ENCODE data around the gene KDM2B.

The KDM2B gene

DNA sequence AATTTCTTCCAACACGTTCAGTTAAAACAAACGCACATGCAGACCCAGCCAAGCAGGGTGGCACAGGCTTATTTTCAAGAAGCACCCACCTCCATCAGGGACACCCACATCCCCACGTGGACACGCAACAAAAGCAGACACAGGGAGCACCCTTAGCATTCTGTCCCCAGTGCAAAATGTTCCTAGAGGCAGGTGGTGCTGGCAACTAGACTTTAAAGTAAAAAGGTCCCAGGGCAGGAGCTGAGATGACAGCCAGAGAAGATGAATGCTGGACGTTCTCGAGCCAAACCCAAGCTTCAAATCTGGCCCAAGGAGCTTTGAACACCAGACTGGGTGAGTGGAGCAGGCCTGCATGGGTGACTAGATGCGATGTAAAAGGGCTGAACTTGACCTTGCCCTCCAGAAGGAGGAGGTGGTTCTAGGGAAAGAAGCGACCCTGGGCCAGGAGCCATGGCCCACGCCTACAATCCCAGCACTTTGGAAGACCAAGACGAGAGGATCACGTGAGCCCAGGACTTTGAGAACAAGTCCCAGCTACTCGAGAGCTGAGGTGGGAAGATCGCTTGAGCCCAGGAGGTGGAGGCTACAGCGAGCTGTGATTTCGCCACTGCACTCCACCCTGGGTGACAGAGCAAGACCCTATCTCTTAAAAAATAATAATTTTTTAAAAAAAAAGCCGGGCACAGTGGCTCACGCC, 47.3 kb downstream of the KDM2B start:
- no peak for TF ChIP-seq GATA2 (IDR thresholded peaks at IDR 0.05; ENCODE audit: low read depth, low read length)
- no peak for TF ChIP-seq GATA3 (IDR thresholded peaks at IDR 0.05; ENCODE audit: low read depth, low read length)

GRCh38 chr12:121532503-121533393, 48.1 kb downstream of the KDM2B start:
- TF ChIP-seq GATA3 (IDR thresholded peaks at IDR 0.05; ENCODE audit: low read depth, low read length): no peak
- no peak for TF ChIP-seq GATA2 (IDR thresholded peaks at IDR 0.05; ENCODE audit: low read depth, low read length)

GRCh38 chr12:121531356-121531750, 49.5 kb downstream of the KDM2B start:
- TF ChIP-seq GATA3 (IDR thresholded peaks at IDR 0.05; ENCODE audit: low read depth, low read length): no peak
- TF ChIP-seq GATA2 (IDR thresholded peaks at IDR 0.05; ENCODE audit: low read depth, low read length): no peak

DNA sequence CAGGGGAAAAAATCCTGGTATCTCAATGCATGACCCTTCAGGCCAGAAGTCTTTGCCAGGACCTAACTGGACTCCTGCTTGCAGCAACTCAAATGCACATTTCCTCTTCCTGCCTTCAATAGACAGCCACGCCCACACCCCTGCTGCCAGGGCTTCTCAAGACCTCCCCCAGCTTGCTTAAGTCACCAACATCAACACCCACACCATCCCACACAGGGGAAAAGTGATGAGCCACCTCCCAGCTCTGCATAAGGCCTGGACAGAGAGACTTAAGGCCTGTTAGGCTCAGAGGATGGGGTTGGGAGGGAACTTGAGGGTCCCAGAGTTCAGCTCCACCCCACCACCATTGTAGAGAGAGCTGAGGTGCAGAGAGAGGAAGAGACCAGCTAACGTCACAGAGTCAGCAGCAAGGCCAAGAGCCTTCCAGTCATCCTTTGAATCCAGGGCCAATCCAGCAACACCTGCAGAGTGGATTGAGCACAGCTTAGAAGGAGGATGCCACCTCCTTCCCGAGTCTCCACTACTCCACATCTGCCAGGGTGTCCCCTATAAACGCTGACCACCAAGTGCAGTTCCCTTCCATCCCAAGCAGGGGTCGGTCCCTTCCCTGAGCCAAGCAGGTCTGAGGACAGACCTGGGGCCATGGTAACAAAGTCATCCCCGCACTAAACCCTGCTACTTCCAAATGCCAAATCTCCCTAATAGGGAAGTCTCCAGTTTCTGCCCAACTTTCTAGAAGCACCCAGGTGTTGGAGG, 50.0 kb downstream of the KDM2B start:
- TF ChIP-seq GATA3 (IDR thresholded peaks at IDR 0.05; ENCODE audit: low read depth, low read length): no peak
- no peak for TF ChIP-seq GATA2 (IDR thresholded peaks at IDR 0.05; ENCODE audit: low read depth, low read length)

DNA sequence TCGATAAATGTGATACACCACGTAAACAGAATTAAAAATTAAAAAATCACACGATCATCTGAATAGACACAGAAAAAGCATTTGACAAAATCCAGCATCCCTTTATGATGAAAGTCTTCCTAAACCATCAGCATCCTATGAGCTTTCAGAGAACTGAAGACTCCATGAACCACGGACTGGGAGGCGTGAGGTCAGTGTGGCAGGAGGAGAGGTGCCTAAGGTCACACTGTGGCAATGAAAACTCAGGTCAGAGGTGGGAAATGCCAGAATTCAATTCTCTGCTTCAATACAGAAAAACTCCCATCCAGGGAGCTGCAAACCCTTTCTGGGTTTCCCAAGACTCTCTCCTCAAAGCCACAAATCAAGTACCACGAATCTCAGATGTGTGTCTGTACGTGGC, 51.6 kb downstream of the KDM2B start:
- no peak for TF ChIP-seq GATA2 (IDR thresholded peaks at IDR 0.05; ENCODE audit: low read depth, low read length)

- TF ChIP-seq GATA2 (IDR thresholded peaks at IDR 0.05; ENCODE audit: low read depth, low read length): no peak
- TF ChIP-seq GATA3 (IDR thresholded peaks at IDR 0.05; ENCODE audit: low read depth, low read length): no peak
Observed at GRCh38 chr12:121525411-121525810, 55.4 kb downstream of the KDM2B start.

DNA sequence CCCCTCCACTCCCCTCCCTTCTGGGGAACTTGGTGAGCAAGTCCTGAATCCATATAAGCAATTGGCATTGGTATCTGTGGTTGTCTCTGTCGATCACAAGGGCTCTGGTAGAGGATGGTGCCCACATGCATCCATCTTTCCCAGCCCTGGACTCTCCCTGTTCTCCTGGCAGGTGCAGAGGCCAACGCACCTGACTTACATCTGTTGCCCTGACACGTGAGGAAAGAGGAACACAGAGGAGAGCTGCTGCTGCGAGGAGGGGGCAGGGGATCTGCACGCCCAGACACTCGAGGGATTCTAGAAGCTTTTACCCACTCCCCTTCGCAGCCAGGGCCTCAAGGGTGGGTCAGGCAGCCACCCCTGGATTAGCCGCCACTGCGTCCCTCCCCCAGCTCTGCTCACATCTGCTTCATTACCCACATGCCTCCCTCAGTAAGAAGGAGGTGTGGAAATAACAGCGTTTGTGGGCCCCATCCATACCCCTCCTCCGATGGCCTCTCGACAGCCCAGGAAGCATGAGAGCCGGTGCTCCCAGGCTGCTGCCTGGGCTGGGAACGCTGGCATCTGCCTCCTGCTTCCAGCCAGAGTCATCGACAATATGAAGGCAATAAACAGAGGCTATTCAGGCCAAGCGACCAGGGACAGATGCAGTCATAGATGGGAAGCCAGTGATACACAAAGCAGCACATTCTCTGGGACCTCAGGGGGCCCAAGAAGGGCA, 56.5 kb downstream of the KDM2B start:
- TF ChIP-seq GATA2 (IDR thresholded peaks at IDR 0.05; ENCODE audit: low read depth, low read length): no peak
- TF ChIP-seq GATA3 (IDR thresholded peaks at IDR 0.05; ENCODE audit: low read depth, low read length): no peak

- TF ChIP-seq GATA2 (IDR thresholded peaks at IDR 0.05; ENCODE audit: low read depth, low read length) (no peak), GATA3 (IDR thresholded peaks at IDR 0.05; ENCODE audit: low read depth, low read length) (no peak)
Observed at GRCh38 chr12:121523741-121524140, 57.1 kb downstream of the KDM2B start.

DNA sequence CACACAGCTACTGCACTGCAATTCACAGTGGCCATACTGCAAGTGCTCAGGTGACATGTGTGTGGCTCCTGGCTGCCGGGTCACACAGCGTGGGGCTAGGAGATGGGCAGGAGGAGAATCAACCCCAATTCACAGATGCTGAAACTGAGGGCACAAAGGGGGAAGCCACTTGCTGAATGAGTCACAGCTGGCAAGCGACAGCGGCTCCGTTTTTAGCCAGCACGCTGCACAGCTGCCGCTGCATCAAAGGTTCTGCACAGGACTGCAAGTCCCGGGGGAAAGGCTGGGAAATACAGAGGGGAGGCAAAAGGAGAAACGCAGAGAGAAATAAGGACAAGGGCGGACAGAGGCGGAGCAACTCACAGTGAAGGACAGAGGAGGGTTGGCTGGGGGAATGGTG, 57.9 kb downstream of the KDM2B start:
- no peak for TF ChIP-seq GATA3 (IDR thresholded peaks at IDR 0.05; ENCODE audit: low read depth, low read length)

DNA sequence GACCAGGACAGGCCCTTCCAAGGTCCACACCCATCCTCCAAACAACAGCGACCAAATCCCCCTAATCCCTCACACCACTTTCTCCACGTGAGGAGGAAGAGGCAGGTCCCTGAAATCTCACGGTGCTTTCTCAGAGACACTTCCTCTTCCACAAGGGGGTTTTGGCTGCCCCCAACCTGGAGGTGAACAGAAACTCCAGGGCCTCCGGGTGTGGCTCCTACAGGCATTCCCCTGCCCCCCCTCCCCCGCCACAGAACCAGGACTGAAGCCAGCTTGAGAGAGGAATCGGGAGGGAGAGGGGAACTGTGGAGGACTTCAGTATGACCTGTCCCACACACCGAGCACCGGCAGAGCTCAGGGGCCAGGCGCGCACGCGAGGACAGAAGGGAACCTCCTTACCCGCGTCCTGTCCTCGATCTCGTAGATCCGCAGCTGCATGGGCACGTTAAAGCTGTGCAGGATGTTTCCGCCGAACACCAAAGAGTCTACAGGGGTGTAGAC, 60.2 kb downstream of the KDM2B start:
- TF ChIP-seq GATA2 (IDR thresholded peaks at IDR 0.05; ENCODE audit: low read depth, low read length) (no peak), GATA3 (IDR thresholded peaks at IDR 0.05; ENCODE audit: low read depth, low read length) (no peak)

DNA sequence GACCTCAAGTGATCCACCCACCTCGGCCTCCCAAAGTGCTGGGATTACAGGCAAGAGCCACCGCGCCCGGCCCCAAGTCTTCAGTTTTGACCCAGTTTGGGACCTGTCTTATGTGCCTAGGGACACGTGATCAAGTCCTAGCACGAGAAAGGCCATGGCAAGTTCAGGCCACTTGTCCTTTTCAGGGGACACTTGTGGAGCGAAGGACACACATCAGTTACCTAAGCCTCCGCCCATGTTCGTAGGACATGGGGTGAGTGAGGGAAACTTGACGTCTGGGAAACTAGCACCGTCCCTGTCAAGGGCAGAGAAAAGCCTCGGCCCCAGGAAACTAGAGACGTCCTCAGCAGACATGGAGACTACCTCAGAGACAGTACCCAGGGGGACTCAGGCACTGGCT, 60.7 kb downstream of the KDM2B start:
- no peak for TF ChIP-seq GATA3 (IDR thresholded peaks at IDR 0.05; ENCODE audit: low read depth, low read length)
- no peak for TF ChIP-seq GATA2 (IDR thresholded peaks at IDR 0.05; ENCODE audit: low read depth, low read length)

- TF ChIP-seq GATA3 (IDR thresholded peaks at IDR 0.05; ENCODE audit: low read depth, low read length): no peak
- peak; percentile 37; the same call in 1 of the 2 replicates for TF ChIP-seq GATA2 (IDR thresholded peaks at IDR 0.05; ENCODE audit: low read depth, low read length)
Observed at GRCh38 chr12:121519227-121519626, 61.6 kb downstream of the KDM2B start.

- TF ChIP-seq GATA2 (IDR thresholded peaks at IDR 0.05; ENCODE audit: low read depth, low read length) (no peak), GATA3 (IDR thresholded peaks at IDR 0.05; ENCODE audit: low read depth, low read length) (no peak)
Observed at GRCh38 chr12:121518656-121519055, 62.2 kb downstream of the KDM2B start.

All from SH-SY5Y (cell line).